ENCODE results near the gene ERBB2.

ERBB2 gene

GRCh38 chr17:39765175-39765574 is 65.3 kb downstream of the ERBB2 start:
- no peak for DNase-seq (ENCODE audit: low read depth in 1 of 2, low spot score in 1 of 2)
- TF ChIP-seq JUND (IDR thresholded peaks at IDR 0.05; ENCODE audit: low read depth): no peak
- in situ Hi-C loops (cut with HindIII; ENCODE audit: low pct_unique_long_range_greater_than_20kb, low sequenced_read_pairs): no loop called here

DNA sequence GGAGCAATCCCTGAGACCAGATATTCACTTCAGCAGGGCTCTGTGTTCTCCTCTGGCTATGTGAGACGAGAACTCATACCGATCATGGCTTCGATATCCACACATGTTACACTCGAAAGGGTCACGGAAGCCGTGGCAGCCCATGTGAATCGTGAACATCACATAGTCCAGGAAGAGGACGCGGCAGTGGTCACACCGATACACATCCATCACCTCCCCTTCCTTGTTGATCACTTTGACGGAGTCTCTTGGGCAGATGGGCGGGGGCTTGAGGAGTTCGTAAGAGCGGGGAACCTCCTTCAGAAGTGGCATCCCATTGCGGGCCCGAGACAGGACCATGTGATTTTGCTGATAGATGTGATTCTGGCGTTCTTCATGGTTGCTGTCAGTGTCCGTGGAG is 65.9 kb downstream of the ERBB2 start:
- in situ Hi-C loops (cut with HindIII; ENCODE audit: low pct_unique_long_range_greater_than_20kb, low sequenced_read_pairs): no loop called here
- DNase-seq (ENCODE audit: low read depth in 1 of 2, low spot score in 1 of 2): no peak
- TF ChIP-seq JUND (IDR thresholded peaks at IDR 0.05; ENCODE audit: low read depth): no peak

DNA sequence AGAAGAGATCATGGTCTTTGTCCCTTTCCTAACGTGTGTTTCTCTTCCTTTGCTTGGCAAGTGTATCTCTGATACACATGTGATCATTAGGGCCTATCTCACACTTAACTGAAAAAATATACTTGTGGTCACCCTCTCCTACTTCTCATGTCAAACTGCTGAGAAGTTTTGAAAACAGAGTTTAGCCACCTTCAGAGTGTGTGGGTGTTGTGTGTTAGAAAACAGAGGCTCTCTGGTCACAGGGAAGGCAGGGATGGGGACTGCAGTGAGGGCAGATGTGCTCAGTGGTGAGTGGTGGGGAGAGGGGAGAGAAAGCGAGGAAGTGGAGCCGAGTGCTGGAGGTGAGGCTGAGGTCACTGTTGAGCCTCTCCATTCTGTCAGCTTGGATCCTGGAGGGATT is 67.3 kb downstream of the ERBB2 start:
- no peak for DNase-seq (ENCODE audit: low read depth in 1 of 2, low spot score in 1 of 2)
- in situ Hi-C loops (cut with HindIII; ENCODE audit: low pct_unique_long_range_greater_than_20kb, low sequenced_read_pairs): no loop called here
- no peak for TF ChIP-seq JUND (IDR thresholded peaks at IDR 0.05; ENCODE audit: low read depth)

DNA sequence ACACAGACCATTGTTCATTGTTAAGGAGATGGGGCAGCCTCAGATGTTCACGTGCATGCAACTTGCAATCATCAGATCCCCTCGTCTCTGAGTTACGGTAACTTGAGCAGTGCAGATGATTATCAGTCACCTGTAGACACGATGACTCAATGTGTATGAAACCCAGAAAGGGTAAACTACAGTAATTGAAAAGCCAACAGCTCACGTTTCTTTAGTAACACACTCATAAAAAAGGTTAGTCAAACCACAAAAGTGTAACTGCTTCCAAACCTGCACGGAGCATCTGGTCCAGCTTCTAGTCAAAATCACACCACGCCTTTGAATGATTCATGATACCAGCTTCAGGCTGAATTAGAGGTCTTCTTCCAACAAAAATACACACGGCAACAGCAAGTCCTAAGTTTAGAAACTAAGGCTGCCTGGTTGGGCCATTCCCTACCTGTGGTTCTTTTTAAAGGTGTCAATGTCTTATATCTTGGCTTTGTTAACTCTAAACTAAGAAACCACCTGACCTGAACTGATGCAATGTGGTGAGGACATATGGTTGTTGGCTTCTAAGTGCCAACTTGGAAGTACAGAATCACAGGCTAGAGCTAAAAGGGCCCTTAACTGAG is 70.2 kb downstream of the ERBB2 start:
- TF ChIP-seq JUND (IDR thresholded peaks at IDR 0.05; ENCODE audit: low read depth): peak; percentile 51; the same call in 1 of the 2 replicates
- in situ Hi-C loops (cut with HindIII; ENCODE audit: low pct_unique_long_range_greater_than_20kb, low sequenced_read_pairs): no loop called here
- DNase-seq (ENCODE audit: low read depth in 1 of 2, low spot score in 1 of 2): peak in 1 of 2 experiments; percentile 83

- in situ Hi-C loops (cut with HindIII; ENCODE audit: low pct_unique_long_range_greater_than_20kb, low sequenced_read_pairs): no loop called here
- no peak for TF ChIP-seq JUND (IDR thresholded peaks at IDR 0.05; ENCODE audit: low read depth)
- no peak for DNase-seq (ENCODE audit: low read depth in 1 of 2, low spot score in 1 of 2)
These were observed 72.6 kb downstream of the ERBB2 start for GRCh38 chr17:39772415-39772814.

DNA sequence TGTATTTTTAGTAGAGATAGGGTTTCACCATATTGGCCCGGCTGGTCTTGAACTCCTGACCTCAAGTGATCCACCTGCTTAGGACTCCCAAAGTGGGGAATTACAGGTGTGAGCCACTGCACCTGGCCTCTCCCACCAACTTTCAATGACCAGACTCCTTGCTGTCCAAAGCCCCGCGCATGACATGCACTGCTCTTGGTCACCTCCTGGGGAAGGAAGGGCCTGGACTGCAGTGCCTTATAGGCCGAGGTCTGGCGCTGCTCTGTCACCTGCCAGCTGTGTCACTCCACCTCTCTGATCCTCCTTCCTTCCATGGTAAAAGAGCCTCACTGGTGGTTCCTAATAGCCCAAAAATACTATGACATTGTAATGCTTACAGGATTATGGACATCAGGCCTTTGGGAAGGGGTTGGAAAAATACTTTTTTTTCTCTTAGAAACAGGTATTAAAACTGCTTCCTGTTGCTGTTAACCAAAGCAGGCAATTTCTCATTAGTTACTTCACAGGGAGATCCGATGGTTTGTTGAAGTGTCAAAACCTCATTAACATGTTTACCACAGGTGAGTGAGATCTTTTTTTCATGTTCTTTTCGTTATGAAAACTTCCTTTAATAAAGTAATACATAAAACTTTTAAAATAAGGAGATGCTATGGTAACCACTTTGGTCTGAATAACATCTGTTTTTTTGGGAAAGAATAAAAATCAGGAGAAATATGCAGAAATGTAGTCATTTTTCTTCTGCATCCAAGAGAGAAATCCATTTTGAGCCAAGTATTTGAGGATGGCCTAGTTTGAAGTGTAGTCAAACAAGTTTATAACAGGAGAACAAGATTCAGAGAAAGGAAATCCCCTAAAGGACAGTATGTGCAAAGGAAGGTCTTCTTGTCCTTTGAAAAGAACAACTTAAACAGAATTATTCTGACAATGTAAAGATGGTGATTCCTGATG is 73.4 kb downstream of the ERBB2 start:
- no peak for TF ChIP-seq JUND (IDR thresholded peaks at IDR 0.05; ENCODE audit: low read depth)
- no peak for DNase-seq (ENCODE audit: low read depth in 1 of 2, low spot score in 1 of 2)
- in situ Hi-C loops (cut with HindIII; ENCODE audit: low pct_unique_long_range_greater_than_20kb, low sequenced_read_pairs): no loop called here

GRCh38 chr17:39774047-39774446 is 74.2 kb downstream of the ERBB2 start:
- in situ Hi-C loops (cut with HindIII; ENCODE audit: low pct_unique_long_range_greater_than_20kb, low sequenced_read_pairs): no loop called here
- DNase-seq (ENCODE audit: low read depth in 1 of 2, low spot score in 1 of 2): no peak
- no peak for TF ChIP-seq JUND (IDR thresholded peaks at IDR 0.05; ENCODE audit: low read depth)

- TF ChIP-seq JUND (IDR thresholded peaks at IDR 0.05; ENCODE audit: low read depth): no peak
- in situ Hi-C loops (cut with HindIII; ENCODE audit: low pct_unique_long_range_greater_than_20kb, low sequenced_read_pairs): no loop called here
- DNase-seq (ENCODE audit: low read depth in 1 of 2, low spot score in 1 of 2): no peak
These were observed 75.2 kb downstream of the ERBB2 start for GRCh38 chr17:39775031-39775430.

GRCh38 chr17:39776252-39776651 is 76.4 kb downstream of the ERBB2 start:
- no peak for DNase-seq (ENCODE audit: low read depth in 1 of 2, low spot score in 1 of 2)
- in situ Hi-C loops (cut with HindIII; ENCODE audit: low pct_unique_long_range_greater_than_20kb, low sequenced_read_pairs): no loop called here
- no peak for TF ChIP-seq JUND (IDR thresholded peaks at IDR 0.05; ENCODE audit: low read depth)

DNA sequence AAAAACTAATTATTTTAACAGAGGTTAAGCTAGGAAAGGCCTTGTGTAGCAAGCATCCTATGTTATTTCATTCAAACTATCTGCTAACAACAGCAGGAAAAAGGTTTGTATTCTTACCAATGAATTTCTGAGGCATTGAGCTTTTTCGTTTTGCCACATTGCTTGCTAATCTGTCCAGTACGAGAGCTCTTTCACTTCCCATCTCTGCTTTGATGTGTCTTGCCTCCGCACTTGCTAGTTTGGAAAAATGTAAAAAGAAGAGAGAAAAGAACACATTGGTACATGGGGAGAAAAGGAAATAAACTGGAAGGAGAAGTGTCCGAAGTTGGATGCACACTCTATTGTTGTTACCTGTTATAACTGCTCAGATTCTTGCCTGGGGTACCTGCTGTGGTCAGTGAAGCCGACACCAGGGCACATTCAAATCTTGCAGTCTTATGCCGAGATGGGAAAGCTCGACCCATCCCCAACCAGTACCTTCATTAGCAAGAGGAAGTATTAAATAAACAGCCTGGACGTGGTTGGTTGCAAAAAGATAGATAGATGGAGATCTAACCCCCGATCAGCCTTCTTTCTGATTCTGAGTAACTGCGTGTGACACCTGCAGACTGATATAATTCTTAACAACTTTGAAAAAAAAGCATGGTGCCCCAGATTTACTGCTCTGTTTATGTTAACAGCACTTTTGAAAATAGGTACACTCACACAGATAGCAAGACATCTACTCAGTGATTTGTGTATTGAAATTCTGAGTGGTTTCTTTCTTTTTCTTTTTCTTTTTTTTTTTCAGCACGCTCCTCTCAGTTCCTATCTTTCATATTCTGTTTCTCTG is 77.9 kb downstream of the ERBB2 start:
- TF ChIP-seq JUND (IDR thresholded peaks at IDR 0.05; ENCODE audit: low read depth): no peak
- no peak for DNase-seq (ENCODE audit: low read depth in 1 of 2, low spot score in 1 of 2)
- in situ Hi-C loops (cut with HindIII; ENCODE audit: low pct_unique_long_range_greater_than_20kb, low sequenced_read_pairs): no loop called here
